Epithelial cell of prostate (primary cell): ENCODE data around the gene CD99L2.
A peak's percentile ranks its signal among the peaks of the same experiment; 100 is the strongest.
"Not testable (repeated sequence)": the region's sequence is repeated elsewhere in the genome, so short reads cannot be mapped to it uniquely, and the experiment has no call there.

Experiments
- DNase-seq: peaks from one replicate; pipeline ENCODE4 v3.0.0-alpha.2; 2011; ENCODE audit warnings: low read depth, low spot score
- H3K27ac ChIP-seq: fragments of 450-650 bp; 2 replicates; pipeline ENCODE4 v1.5.1; 2017; ENCODE audit warnings: mild to moderate bottlenecking

The CD99L2 gene

DNA sequence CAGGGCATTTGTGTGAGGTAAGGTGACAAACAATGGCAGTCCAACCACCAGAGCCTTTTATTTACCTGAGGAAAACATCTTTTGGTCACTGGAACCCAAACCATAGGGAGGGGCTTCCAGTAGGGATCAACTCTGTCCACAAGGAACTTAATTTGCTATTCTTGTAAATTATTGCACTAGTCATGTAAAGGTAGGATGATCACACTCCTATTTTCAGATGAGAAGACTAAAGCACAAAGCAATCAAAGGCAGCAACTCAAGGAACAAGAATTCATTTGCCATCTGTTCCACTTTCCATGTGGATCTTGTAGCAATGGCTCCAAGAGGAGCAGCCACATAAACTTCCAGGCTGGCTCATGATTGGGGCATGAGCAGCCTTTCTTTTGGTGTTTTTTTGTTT, 35.3 kb downstream of the CD99L2 start:
- DNase-seq = no peak
- no peak overlapping the region for H3K27ac ChIP-seq

DNA sequence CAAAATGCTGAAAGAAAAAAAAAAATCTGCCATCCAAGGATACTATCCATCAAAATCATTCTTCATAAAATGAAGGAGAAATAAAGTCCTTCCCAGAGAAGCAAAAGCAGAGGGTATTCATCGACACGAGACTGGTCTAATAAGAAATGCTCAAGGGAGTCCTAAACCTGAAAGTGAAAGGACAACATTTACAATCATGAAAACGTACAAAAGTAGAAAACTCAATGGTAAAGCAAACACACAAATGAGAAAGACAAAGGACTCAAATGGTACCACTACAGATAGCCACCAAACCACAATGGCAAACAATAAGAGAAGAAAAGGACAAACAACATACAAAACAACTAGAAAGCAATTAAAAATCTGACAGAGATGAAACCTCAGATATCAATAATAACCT, 41.0 kb downstream of the CD99L2 start:
- DNase-seq = no peak
- H3K27ac ChIP-seq = peak overlapping the region; percentile 85

DNA sequence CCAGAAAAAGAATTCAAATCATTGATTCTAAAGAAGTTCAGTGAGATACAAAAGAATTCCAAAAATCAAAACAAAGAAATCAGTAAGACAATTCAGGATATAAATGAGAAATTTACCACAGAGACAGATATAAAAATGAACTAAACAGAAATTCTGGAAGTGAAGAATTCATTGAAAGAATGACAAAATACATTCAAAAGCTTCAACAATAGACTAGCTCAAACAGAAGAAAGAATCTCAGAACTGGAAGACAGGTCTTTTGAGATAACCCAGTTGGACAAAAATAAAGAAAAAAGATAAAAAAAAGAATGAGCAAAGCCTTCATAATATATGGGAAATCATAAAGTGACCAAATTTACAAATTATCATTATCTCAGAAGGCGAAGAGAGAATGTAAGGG, 41.7 kb downstream of the CD99L2 start:
- DNase-seq = no peak
- H3K27ac ChIP-seq = peak overlapping the region; percentile 85

DNA sequence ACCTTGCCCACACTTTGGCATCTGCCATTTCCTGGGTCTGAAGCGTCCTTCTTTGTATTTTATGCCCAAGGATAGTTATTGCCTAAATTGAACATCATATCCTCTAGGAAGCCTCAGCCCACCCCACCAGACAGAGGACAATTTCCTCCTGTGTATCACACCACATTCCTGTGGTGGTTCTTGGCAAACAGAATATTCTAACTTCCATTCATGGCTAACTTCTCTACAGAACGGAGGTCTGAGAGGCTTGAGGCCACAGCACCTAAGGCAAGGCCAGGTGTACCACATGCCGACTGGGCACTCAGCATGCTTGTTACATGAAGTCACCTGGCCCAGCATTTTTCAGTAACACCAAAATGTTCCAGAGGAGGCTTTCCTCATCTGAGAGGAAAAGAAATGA, 42.4 kb downstream of the CD99L2 start:
- no peak for DNase-seq

DNA sequence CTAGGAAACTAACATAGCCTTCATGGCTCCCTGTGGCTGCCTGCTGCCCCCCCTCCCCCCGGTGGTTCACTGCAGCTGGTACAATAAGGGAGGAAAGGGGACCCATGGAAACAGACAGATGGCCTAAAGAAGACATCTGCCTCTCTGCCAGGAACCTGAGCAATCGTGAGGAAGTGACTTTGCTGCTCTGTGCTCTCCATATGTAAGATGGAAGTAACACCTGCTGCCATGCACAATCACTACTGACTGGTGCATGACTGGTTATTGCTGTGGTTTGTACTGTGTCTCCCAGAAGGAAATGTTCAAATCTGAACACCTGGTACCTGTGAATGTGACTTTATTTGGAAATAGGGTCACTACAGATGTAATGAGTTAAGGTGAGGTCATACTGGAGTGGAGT, 43.6 kb downstream of the CD99L2 start:
- no peak for DNase-seq
- peak overlapping the region; percentile 85 for H3K27ac ChIP-seq

More for the DNA sequence above, 42.4 kb downstream of the CD99L2 start:
- peak overlapping the region; percentile 85 for H3K27ac ChIP-seq

DNA sequence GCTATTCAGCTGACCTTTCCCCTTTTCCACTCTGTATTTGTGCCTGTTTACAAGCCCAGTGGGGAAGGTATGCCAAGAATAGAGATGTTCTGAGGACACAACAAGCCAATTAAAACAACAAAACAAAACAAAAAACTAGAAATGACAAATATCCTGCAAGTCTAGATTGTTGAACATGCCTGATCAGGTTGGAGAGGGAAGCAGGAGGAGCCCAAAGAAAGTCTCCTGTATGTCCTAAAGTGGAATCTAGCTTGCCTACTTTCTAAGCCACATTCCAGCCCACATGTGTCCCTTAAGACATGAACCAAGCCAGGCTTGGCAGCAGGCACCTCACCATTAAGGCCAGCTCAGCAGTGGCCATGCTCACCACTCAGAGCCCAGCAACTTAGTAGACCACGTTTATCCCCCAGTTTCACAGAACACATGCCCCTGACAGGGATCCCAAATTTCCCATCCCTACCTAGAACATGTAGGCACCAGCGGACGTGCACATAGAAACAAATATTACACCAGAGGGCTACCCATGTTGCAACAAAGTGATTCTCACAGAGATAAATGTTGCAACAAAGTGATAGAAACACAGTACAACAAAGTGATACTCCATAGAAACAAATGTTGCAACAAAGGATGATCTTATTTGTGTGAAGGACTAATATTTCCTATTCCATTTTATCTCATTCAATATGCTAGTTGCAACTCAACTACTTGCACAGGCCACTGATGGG, 48.3 kb downstream of the CD99L2 start:
- no peak for DNase-seq
- H3K27ac ChIP-seq = peak overlapping the region; percentile 92

DNA sequence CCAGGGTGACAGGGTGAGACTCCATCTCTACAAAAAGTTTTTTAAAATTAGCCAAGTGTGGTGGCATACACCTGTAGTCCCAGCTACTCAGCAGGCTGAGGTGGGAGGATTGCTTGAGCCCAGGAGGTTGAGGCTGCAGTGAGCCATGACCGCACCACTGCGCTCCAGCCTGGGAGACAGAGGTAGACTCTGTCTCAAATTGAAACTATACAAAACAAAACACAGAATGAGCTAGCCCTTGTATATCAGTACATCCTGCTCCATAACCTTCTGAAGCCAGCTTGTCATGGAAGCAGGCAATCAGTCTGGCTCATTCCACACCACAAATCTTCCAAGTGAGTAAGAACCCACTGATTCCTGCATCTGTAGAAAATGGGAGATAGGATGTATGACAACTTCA, 49.0 kb downstream of the CD99L2 start:
- DNase-seq = no peak
- H3K27ac ChIP-seq = peak overlapping the region; percentile 92

DNA sequence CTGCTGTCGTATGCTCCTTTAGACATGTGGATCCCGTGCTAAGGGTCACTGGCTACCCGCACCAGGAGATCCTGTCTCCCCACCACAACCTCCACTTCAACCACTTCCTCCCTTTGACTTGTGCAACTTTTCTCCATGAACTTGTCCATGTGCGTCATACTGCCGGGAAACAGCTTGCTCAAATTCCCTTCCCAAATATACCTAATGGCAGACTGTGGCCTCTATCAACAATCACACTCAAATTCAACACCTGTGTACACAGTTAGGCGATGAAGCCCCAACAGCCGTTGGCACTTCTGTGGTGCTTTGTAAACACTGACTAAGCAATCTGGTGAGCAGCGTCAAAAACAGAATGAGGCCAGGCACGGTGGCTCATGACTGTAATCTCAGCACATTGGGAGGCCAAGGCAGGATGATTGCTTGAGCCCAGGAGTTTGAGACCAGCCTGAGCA, 49.5 kb downstream of the CD99L2 start:
- DNase-seq = peak; percentile 85
- peak overlapping the region; percentile 92 for H3K27ac ChIP-seq

DNA sequence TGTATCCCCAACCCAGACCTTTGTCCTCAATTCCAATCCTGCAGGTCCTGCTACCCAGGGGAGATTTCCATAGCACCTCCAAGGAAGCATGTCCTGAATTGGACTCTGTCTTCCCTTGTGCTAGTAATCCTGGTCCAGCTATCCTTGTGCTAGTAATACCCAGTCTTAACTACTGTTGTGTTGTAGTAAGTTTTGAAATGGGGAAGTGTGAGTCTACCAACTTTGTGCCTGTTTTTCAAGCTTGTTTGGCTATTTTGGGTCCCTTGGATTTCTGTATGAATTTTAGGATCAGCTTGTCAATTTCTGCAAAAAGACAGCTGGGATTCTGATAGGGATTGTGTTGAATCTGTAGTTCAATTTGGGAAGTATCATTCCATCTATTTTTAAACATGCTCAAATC, 51.4 kb downstream of the CD99L2 start:
- H3K27ac ChIP-seq = peak overlapping the region; percentile 92

DNA sequence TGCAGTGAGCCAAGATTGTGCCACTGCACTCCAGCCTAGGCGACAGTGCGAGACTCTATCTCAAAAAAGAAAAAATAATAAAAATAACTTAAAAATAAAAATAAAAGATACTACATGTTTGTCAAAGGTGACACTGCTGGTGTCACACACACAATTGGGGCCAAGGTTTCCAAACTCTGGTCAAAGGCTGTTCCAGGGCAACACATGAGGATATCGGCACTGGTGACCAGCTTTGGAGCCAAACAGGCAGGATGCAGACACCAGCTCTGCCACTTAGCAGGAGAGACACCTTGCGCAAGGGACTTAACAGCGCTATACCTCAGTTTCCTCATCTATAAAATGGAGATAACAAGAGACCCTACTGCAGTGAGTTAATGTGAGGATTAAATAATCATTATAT, 52.3 kb downstream of the CD99L2 start:
- H3K27ac ChIP-seq = peak overlapping the region; percentile 92
- DNase-seq = no peak

More for the DNA sequence above, 51.4 kb downstream of the CD99L2 start:
- DNase-seq = no peak

DNA sequence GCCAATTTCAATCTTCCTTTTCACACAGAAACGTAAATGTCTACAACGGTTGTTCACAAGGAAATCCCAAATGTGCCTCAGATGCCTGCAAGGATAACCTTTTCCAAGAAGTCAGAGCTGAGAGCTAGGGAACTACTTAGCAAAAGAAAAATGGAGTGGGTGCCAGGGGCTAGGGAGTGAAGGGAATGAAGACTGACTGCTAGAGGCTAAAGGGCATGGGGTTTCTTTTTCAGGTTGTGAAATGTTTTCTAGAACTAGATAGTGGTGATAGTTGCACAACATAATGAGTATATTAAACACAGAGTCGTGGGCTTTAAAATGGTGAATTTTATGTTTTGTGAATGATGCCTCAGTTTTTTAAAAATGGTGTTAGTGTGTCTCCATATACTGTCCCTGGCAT, 53.4 kb downstream of the CD99L2 start:
- no peak for DNase-seq
- H3K27ac ChIP-seq = peak overlapping the region; percentile 93

DNA sequence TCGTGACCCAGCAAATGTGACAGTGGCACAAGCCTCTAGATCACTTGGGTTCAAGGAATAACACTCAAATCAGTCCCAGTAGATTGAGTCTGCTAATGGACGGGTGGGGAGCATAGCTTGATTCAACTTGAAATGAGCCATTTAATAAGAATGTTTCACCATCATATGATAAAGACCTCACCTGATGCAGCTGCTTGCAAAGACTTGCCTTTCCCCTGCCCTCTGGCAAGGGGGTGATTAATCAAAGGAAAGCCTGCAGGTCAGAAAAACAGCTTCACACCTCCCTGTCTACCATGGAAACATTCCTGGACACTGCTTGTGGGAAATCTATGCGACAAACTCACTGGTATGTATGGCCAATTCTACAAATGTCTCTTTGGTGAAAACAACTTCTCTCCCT, 54.5 kb downstream of the CD99L2 start:
- peak; percentile 60 for DNase-seq

DNA sequence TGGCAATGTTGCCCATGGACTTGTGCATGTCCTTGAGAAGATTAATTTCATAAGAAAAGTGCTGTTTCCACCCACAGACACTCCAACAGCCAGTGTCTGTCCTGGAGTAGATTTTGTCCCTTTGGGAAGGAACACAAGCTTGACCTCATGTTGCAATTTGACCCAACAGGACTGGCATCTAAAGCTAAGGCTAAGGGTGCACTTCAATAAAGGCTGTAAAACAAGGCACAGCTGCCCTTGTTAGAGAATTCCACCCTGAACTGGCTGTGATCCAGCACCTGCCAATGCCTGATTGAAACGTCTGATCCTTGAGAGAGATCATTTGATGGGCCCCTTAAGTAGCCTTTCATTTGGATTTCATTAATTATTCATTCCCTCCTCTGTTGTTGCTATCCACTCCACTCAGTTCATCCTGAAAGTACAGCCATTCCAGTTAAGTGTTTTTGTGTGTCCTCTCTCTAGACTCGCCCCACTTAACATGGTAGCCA, 56.2 kb downstream of the CD99L2 start:
- peak overlapping the region; percentile 93 for H3K27ac ChIP-seq
- DNase-seq = no peak

More for the DNA sequence above, 54.5 kb downstream of the CD99L2 start:
- H3K27ac ChIP-seq = peak overlapping the region; percentile 93

DNA sequence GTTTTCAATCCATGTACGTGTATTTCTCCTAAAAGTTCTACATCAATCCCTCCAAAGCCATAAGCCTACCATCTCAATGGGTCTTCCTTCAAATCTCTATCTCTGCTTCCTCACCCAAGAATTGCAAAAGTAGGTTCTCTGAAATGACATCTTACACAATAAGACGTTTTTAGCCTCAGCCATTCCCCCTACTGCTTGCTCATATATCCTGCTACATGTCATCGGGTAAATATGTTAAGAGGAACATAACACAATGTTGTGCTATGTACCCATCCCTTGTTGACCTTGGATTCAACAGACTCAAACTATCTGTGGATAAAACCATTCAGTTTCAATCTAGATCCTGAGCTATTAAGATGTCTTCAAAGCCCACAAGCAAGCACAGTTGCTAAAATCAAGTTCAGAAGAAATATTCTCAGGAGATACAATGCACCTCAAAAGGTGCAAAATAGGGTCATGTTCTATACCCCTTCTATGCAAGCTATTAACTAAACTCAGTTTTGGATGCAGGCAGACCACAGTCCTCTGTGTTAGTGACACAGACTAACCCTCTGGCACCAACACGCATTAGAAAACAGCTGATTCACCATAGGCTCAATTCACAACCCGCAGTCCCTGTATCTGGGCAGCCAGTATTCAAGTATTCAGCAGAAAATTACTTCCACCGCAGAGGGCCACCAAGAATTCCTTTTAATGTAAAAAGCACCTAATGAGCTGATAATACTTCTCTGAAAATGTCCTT, 56.8 kb downstream of the CD99L2 start:
- peak overlapping the region; percentile 93 for H3K27ac ChIP-seq
- DNase-seq = no peak

DNA sequence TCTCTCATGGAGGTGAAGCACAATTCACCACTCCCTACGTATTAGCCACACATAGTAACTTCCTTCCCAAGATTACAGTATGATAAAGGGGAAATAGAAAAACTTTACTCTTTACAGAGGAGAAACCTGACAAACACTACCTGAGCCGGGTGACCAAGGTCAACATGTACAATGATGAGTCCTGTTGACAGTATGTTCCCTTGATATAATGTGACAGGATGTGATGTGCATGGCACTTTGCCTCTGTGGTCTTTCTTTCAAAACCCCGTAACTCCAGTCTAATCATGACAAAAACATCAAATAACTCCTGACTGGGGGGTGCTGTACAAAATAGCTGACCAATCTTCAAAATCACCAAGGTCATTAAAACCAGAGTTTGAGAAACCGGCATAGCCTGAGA, 60.6 kb downstream of the CD99L2 start:
- DNase-seq = no peak
- H3K27ac ChIP-seq = no peak overlapping the region

DNA sequence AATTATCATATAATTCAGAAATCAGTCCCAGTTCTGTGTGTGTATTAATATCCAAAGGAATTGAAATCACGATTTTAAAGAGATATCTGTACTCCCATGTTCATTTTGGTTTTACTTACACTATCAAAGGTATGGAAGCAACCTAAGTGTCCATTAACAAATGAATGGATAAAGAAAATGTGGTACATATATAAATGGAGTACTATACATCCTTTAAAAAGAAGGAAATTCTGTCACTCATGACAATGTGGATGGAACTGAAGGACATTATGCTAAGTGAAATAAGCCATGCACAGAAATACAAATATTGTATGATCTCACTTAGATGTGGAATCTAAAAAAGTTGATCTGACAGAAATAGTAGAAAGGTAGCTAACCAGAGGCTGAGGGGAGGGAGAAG, 63.8 kb downstream of the CD99L2 start:
- no peak for DNase-seq
- H3K27ac ChIP-seq = no peak overlapping the region

DNA sequence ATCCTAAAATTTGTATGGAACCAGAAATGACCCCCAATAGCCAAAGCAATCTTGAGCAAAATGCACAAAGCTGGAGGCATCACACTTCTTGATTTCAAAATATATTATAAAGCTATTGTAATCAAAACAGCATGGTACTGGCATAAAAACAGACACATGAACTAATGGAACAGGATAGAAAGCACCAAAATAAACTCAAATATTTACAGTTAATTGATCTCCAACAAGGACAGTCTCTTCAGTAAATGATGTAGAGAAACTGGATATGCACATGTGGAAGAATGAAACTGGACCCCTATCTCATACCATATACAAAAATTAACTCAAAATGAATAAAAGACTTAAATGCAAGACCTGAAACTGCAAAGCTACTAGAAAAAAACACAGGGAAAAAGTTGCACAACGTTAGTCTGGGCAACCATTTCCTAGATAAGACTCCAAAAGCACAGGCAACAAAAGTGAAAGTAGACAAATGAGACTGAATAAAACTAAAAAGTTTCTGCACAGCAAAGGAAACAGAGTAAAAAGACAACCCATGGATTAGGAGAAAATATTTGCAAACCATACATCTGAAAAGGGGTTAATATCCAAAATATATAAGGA, 64.9 kb downstream of the CD99L2 start:
- no peak overlapping the region for H3K27ac ChIP-seq
- no peak for DNase-seq

DNA sequence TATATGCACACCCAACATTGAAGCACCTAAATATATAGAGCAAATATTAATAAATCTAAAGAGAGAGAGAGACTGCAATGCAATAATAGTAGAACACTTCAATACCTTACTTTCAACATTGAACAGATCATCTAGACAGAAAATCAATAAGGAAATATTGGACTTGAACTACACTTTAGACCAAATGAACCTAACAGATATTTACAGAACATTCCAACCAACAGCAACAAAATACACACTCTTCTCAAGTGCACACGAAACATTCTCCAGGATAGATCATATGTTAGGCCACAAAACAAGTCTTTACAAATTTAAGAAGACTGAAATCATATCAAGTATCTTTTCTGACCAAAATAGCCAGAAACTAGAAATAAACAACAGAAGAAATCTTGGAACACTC, 66.6 kb downstream of the CD99L2 start:
- DNase-seq = no peak
- H3K27ac ChIP-seq = no peak overlapping the region

DNA sequence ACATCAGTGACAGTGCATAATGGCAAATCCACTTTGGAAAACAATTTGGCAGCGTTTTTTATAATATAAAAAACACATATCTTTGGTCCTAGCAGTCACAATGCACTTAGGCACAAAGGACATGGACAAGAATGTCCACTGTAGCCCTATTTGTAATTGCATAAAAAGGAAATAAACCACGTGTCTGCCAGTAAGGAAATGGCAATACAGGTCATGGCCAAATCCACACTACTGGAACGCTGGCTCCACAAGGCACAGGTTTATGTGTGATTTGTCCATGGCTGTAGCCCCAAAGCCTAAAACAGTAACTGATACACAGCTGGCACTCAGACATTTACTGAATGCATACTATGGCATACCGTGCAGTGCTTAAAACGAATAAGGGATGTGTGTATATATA, 69.7 kb downstream of the CD99L2 start:
- no peak for DNase-seq
- H3K27ac ChIP-seq = no peak overlapping the region

DNA sequence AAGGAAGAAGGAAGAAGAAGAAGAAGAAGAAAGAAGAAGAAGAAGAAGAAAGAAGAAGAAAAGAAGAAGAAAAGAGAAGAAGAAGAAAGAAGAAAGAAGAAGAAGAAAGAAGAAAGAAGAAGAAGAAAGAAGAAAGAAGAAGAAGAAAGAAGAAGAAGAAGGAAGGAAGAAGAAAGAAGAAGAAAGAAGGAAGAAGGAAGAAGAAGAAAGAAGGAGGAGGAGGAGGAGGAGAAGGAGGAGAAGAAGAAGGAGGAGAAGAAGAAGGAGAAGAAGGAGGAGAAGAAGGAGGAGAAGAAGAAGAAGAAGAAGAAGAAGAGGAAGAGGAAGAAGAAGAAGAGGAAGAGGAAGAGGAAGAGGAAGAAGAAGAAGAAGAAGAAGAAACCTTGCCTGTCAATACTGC, 74.1 kb downstream of the CD99L2 start:
- DNase-seq, H3K27ac ChIP-seq: not testable (repeated sequence)

DNA sequence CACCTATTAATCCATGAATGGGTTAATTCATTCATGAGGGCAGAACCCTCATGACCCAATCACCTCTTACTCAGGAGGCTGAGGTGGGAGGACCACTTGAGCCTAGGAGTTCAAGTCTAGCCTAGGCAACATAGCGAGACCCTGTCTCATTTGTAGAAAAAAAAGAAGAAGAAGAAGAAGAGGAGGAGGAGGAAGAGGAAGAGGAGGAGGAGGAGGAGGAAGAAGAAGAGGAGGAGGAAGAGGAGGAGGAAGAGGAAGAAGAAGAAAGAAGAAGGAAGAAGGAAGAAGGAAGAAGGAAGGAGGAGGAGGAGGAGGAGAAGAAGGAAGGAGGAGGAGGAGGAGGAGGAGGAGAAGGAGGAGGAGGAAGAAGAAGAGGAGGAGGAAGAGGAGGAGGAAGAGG, 74.6 kb downstream of the CD99L2 start:
- DNase-seq, H3K27ac ChIP-seq: not testable (repeated sequence)
